H9 (cell line): ENCODE data around the gene FAM78B. TPM values are rescaled to one million over a fixed set of nuclear protein-coding genes. Genes with fewer than 3 reads are reported as not detected.

Source experiments
- DNase-seq: peaks from one replicate; pipeline ENCODE4 v3.0.0-alpha.2; 2017
- H2AFZ ChIP-seq: one replicate; pipeline ENCODE4 v1.6.1; 2013; ENCODE audit warnings: mild to moderate bottlenecking, low read length, control low read depth, moderate library complexity
- H2AK5ac ChIP-seq: 2 replicates; pipeline ENCODE4 v1.6.1; 2013; ENCODE audit warnings: low read length, control low read depth, mixed read lengths; ENCODE audit not compliant: insufficient read length
- H2BK120ac ChIP-seq: one replicate; pipeline ENCODE4 v1.6.1; 2013; ENCODE audit warnings: low read depth, mild to moderate bottlenecking, low read length, control low read depth, inconsistent platforms; ENCODE audit not compliant: poor library complexity, severe bottlenecking
- H2BK12ac ChIP-seq: 2 replicates; pipeline ENCODE4 v1.6.1; 2013; ENCODE audit warnings: low read length, control low read depth, mixed read lengths, low read depth; ENCODE audit not compliant: insufficient read length
- H2BK15ac ChIP-seq: 2 replicates; pipeline ENCODE4 v1.6.1; 2013; ENCODE audit warnings: low read depth, low read length, control low read depth
- H2BK20ac ChIP-seq: one replicate; pipeline ENCODE4 v1.6.1; 2013; ENCODE audit warnings: low read depth, mild to moderate bottlenecking, low read length, control low read depth, inconsistent platforms; ENCODE audit not compliant: poor library complexity, severe bottlenecking
- H2BK5ac ChIP-seq: 2 replicates; pipeline ENCODE4 v1.6.1; 2013; ENCODE audit warnings: low read length, control low read depth, mixed read lengths; ENCODE audit not compliant: insufficient read length
- H3K14ac ChIP-seq: 2 replicates; pipeline ENCODE4 v1.6.1; 2013; ENCODE audit warnings: low read length, control low read depth; ENCODE audit not compliant: insufficient read depth
- H3K18ac ChIP-seq: 2 replicates; pipeline ENCODE4 v1.6.1; 2013; ENCODE audit warnings: low read depth, mild to moderate bottlenecking, mixed read lengths, low read length, control low read depth; ENCODE audit not compliant: insufficient read length
- H3K23ac ChIP-seq: 2 replicates; pipeline ENCODE4 v1.6.1; 2013; ENCODE audit warnings: low read length, control low read depth, mixed read lengths, low read depth; ENCODE audit not compliant: insufficient read length
- H3K23me2 ChIP-seq: 2 replicates; pipeline ENCODE4 v1.6.1; 2013; ENCODE audit warnings: low read depth, mild to moderate bottlenecking, mixed read lengths, low read length, control low read depth; ENCODE audit not compliant: insufficient read length, poor library complexity, severe bottlenecking
- H3K27ac ChIP-seq: 2 replicates; pipeline ENCODE4 v1.5.1; 2013; ENCODE audit warnings: low read length, control low read depth, mixed read lengths, low read depth; ENCODE audit not compliant: insufficient read length
- H3K27me3 ChIP-seq: 2 replicates; pipeline ENCODE4 v1.6.1; 2013; ENCODE audit warnings: low read length, control low read depth, inconsistent platforms; ENCODE audit not compliant: insufficient read depth
- H3K4ac ChIP-seq: 2 replicates; pipeline ENCODE4 v1.6.1; 2013; ENCODE audit warnings: low read depth, mild to moderate bottlenecking, control low read depth, inconsistent platforms, low read length, moderate library complexity
- H3K4me1 ChIP-seq: 2 replicates; pipeline ENCODE4 v1.6.1; 2013; ENCODE audit warnings: low read length, control low read depth, inconsistent platforms; ENCODE audit not compliant: insufficient read depth
- H3K4me2 ChIP-seq: 2 replicates; pipeline ENCODE4 v1.6.1; 2013; ENCODE audit warnings: low read length, control low read depth, mixed read lengths; ENCODE audit not compliant: insufficient read length, insufficient read depth
- H3K56ac ChIP-seq: 2 replicates; pipeline ENCODE4 v1.6.1; 2013; ENCODE audit warnings: low read depth, mild to moderate bottlenecking, mixed read lengths, low read length, control low read depth; ENCODE audit not compliant: insufficient read length
- H3K79me1 ChIP-seq: 2 replicates; pipeline ENCODE4 v1.6.1; 2013; ENCODE audit warnings: low read depth, mild to moderate bottlenecking, moderate library complexity, low read length, control low read depth, inconsistent platforms; ENCODE audit not compliant: insufficient read depth, poor library complexity, severe bottlenecking
- H3K79me2 ChIP-seq: 2 replicates; pipeline ENCODE4 v1.6.1; 2013; ENCODE audit warnings: low read length, control low read depth, inconsistent platforms; ENCODE audit not compliant: insufficient read depth
- H3K9ac ChIP-seq: 2 replicates; pipeline ENCODE4 v1.6.1; 2013; ENCODE audit warnings: low read length, control low read depth, mixed read lengths; ENCODE audit not compliant: insufficient read length; ENCODE audit errors: extremely low read depth
- H3K9me3 ChIP-seq: one replicate; pipeline ENCODE4 v1.6.1; 2013; ENCODE audit warnings: low read depth, low read length, inconsistent platforms; ENCODE audit not compliant: control insufficient read depth
- H3T11ph ChIP-seq: one replicate; pipeline ENCODE4 v1.6.1; 2013; ENCODE audit warnings: mild to moderate bottlenecking, low read length, control low read depth, inconsistent platforms
- H4K20me1 ChIP-seq: one replicate; pipeline ENCODE4 v1.6.1; 2013; ENCODE audit not compliant: control insufficient read depth, insufficient read length, insufficient read depth
- H4K5ac ChIP-seq: 2 replicates; pipeline ENCODE4 v1.6.1; 2013; ENCODE audit warnings: low read depth, mild to moderate bottlenecking, mixed read lengths, low read length, control low read depth; ENCODE audit not compliant: insufficient read length
- H4K8ac ChIP-seq: replicated peaks from 2 replicates; pipeline ENCODE4 v1.6.1; 2013; ENCODE audit warnings: low read length, control low read depth, mixed read lengths, low read depth; ENCODE audit not compliant: insufficient read length
- H4K91ac ChIP-seq: 2 replicates; pipeline ENCODE4 v1.6.1; 2013; ENCODE audit warnings: low read depth, mild to moderate bottlenecking, moderate library complexity, mixed read lengths, low read length, control low read depth; ENCODE audit not compliant: insufficient read length
- H3K27ac Mint-ChIP-seq, 3 experiments: 2 replicates in 2 of 3; 3 replicates in 1 of 3; pipeline ENCODE4 v1.8.0; 2020 to 2021; ENCODE audit warnings: mixed read lengths in 3 of 3, mild to moderate bottlenecking in 1 of 3, moderate library complexity in 1 of 3
- H3K27me3 Mint-ChIP-seq: 2 replicates; pipeline ENCODE4 v1.8.0; 2021; ENCODE audit warnings: low read depth, mild to moderate bottlenecking, moderate library complexity, mixed read lengths
- H3K36me3 Mint-ChIP-seq, 3 experiments: 2 replicates in 2 of 3; 3 replicates in 1 of 3; pipeline ENCODE4 v1.8.0; 2020 to 2021; ENCODE audit warnings: low read depth in 3 of 3, mixed read lengths in 3 of 3; ENCODE audit not compliant: insufficient read depth in 1 of 3
- H3K4me1 Mint-ChIP-seq, 2 experiments: 2 replicates each; pipeline ENCODE4 v1.8.0; 2020; ENCODE audit warnings: mixed read lengths in 2 of 2
- H3K4me3 Mint-ChIP-seq, 2 experiments: 2 replicates in 1 of 2; 3 replicates in 1 of 2; pipeline ENCODE4 v1.8.0; 2020 to 2021; ENCODE audit warnings: mild to moderate bottlenecking in 2 of 2, mixed read lengths in 2 of 2, moderate library complexity in 1 of 2
- H3K9me3 Mint-ChIP-seq, 2 experiments: 2 replicates in 1 of 2; 3 replicates in 1 of 2; pipeline ENCODE4 v1.8.0; 2020; ENCODE audit warnings: mild to moderate bottlenecking in 2 of 2, mixed read lengths in 2 of 2, moderate library complexity in 1 of 2
- WGBS: extraction: QIAGEN DNeasy Blood & Tissue Kit; methylation state at CpG from one replicate; pipeline ENCODE4 v1.1.7; 2013; ENCODE audit warnings: missing lambda C conversion rate, low lambda C conversion rate, mixed read lengths; ENCODE audit not compliant: insufficient read length; ENCODE audit errors: extremely low coverage; 5-methylcytosine and 5-hydroxymethylcytosine counted together
- total RNA-seq: library from RNA; stranded (reverse); gene quantifications from 2 replicates; pipeline ENCODE4 v1.2.1, GENCODE V29; 2021
- TF ChIP-seq, protein P1 (sequence below): fragments of 200-600 bp; sonication (generic); conservative IDR thresholded peaks from 3 replicates; pipeline ENCODE4 v1.8.0; 2021; ENCODE audit warnings: antibody characterized with exemption, mild to moderate bottlenecking

FAM78B gene
- total RNA-seq, 1 experiment from 2014 or later: 2.3 TPM

DNA sequence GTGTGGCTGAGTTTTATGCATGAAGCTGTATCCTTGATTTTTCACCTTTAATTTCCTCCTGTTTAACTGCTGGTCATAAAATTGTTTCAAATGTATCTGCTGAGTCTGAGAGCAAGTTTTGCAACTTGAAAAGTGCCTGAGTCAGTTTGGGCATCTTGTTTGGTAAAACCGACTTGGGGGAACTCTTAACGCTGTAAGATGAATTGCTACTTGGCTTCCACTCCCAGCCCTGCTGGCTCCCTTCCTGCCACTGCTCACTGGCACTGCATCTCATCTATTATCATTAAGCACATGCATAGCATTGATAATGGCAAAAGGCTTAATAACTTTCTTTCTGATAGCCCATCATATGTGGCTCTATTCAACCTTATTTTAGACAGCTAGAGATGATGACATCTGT lies 35.7 kb upstream of the FAM78B start:
- Histone ChIP-seq H2AK5ac (no peak overlapping the region), H4K91ac (no peak overlapping the region), H2BK20ac (no peak overlapping the region), H4K5ac (no peak overlapping the region), H2BK5ac (no peak overlapping the region), H4K8ac (no peak overlapping the region), H3K9me3 (no peaks in the 10 kb centered on the region), H3K23ac (no peak overlapping the region), H3K27me3 (no peaks in the 10 kb centered on the region), H3K4me2 (no peak overlapping the region), H3K9ac (no peak overlapping the region), H3K56ac (no peak overlapping the region), H2BK12ac (no peak overlapping the region), H3K79me1 (no peaks in the 10 kb centered on the region), H3K27ac (no peak overlapping the region), H3K4ac (no peak overlapping the region), H3K23me2 (no peaks in the 10 kb centered on the region), H3K18ac (no peak overlapping the region), H3K14ac (no peak overlapping the region), H4K20me1 (no peaks in the 10 kb centered on the region), H3K4me1 (no peaks in the 10 kb centered on the region), H3K79me2 (no peaks in the 10 kb centered on the region), H2AFZ (no peak overlapping the region), H2BK15ac (no peak overlapping the region), H3T11ph (no peak overlapping the region), H2BK120ac (no peak overlapping the region)
- Mint-ChIP-seq H3K36me3 (no peaks in the 10 kb centered on the region), H3K4me3 (no peak overlapping the region), H3K27ac (no peak overlapping the region; a peak in 1 of 7 replicates), H3K4me1 (peaks cover 10 to 19% of the 10 kb centered on the region in 2 experiments), H3K9me3 (no peaks in the 10 kb centered on the region), H3K27me3 (no peaks in the 10 kb centered on the region)
- DNase-seq: no peak
- TF ChIP-seq, protein P1, sequence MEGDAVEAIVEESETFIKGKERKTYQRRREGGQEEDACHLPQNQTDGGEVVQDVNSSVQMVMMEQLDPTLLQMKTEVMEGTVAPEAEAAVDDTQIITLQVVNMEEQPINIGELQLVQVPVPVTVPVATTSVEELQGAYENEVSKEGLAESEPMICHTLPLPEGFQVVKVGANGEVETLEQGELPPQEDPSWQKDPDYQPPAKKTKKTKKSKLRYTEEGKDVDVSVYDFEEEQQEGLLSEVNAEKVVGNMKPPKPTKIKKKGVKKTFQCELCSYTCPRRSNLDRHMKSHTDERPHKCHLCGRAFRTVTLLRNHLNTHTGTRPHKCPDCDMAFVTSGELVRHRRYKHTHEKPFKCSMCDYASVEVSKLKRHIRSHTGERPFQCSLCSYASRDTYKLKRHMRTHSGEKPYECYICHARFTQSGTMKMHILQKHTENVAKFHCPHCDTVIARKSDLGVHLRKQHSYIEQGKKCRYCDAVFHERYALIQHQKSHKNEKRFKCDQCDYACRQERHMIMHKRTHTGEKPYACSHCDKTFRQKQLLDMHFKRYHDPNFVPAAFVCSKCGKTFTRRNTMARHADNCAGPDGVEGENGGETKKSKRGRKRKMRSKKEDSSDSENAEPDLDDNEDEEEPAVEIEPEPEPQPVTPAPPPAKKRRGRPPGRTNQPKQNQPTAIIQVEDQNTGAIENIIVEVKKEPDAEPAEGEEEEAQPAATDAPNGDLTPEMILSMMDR: no peak
- WGBS: no CpG with 5 or more reads among the region's 2 CpGs
